Endodermal cell (in vitro differentiated cells): ENCODE data around the gene LMOD2. TPM values are rescaled to one million over a fixed set of nuclear protein-coding genes. Genes with fewer than 3 reads are reported as not detected.

Source experiments
- DNase-seq: peaks from one replicate; pipeline ENCODE4 v3.0.0-alpha.2; 2017
- H3K27ac ChIP-seq: 2 replicates; pipeline ENCODE4 v1.5.1; 2013; ENCODE audit warnings: mild to moderate bottlenecking, low read depth, low read length, moderate library complexity
- H3K27me3 ChIP-seq: 2 replicates; pipeline ENCODE4 v1.6.1; 2013; ENCODE audit warnings: mild to moderate bottlenecking, low read length, moderate library complexity; ENCODE audit not compliant: insufficient read depth, control insufficient read depth, poor library complexity, severe bottlenecking
- H3K36me3 ChIP-seq: 2 replicates; pipeline ENCODE4 v1.7.0; 2013; ENCODE audit warnings: mild to moderate bottlenecking, low read length, moderate library complexity; ENCODE audit not compliant: control insufficient read depth, insufficient read depth
- H3K4me1 ChIP-seq: one replicate; pipeline ENCODE4 v1.7.0; 2013; ENCODE audit warnings: low read length; ENCODE audit not compliant: control insufficient read depth, insufficient read depth
- H3K4me3 ChIP-seq: 2 replicates; pipeline ENCODE4 v1.5.1; 2013; ENCODE audit warnings: mild to moderate bottlenecking, low read length, moderate library complexity
- H3K9ac ChIP-seq: 2 replicates; pipeline ENCODE4 v1.6.1; 2013; ENCODE audit warnings: mild to moderate bottlenecking, low read length, moderate library complexity; ENCODE audit not compliant: poor library complexity, severe bottlenecking; ENCODE audit errors: extremely low read depth
- H3K9me3 ChIP-seq: 2 replicates; pipeline ENCODE4 v1.6.1; 2013; ENCODE audit warnings: mild to moderate bottlenecking, low read length, moderate library complexity; ENCODE audit not compliant: control insufficient read depth
- H3K27ac Mint-ChIP-seq: 2 replicates; pipeline ENCODE4 v1.8.0; 2020; ENCODE audit warnings: mixed read lengths
- H3K27me3 Mint-ChIP-seq: 2 replicates; pipeline ENCODE4 v1.8.0; 2021; ENCODE audit warnings: mild to moderate bottlenecking, mixed read lengths; ENCODE audit not compliant: insufficient read depth
- H3K36me3 Mint-ChIP-seq: 2 replicates; pipeline ENCODE4 v1.8.0; 2020; ENCODE audit warnings: low read depth, mixed read lengths
- H3K4me1 Mint-ChIP-seq: 2 replicates; pipeline ENCODE4 v1.8.0; 2020; ENCODE audit warnings: mixed read lengths
- H3K4me3 Mint-ChIP-seq: 2 replicates; pipeline ENCODE4 v1.8.0; 2020; ENCODE audit warnings: mild to moderate bottlenecking, moderate library complexity, mixed read lengths
- H3K9me3 Mint-ChIP-seq: 2 replicates; pipeline ENCODE4 v1.8.0; 2020; ENCODE audit warnings: mild to moderate bottlenecking, mixed read lengths
- CTCF ChIP-seq: fragments of 200-600 bp; sonication (generic); conservative IDR thresholded peaks from 2 replicates; pipeline ENCODE4 v1.5.0; 2021; ENCODE audit warnings: antibody characterized with exemption, mild to moderate bottlenecking
- WGBS, 2 experiments: methylation state at CpG; one replicate each; pipeline versions ENCODE4 v1.1.5 to v1.1.7; 2013; ENCODE audit warnings: missing lambda C conversion rate in 2 of 2, mixed read lengths in 1 of 2; ENCODE audit not compliant: insufficient coverage in 1 of 2, insufficient read length in 1 of 2; 5-methylcytosine and 5-hydroxymethylcytosine counted together
- total RNA-seq, 2 donors: library from RNA; stranded (reverse); fragmentation: NEBNext Ultra II Directional in 1 of 2; extraction: Animal tissue kit (Norgen Biotek cat#: 25700) in 1 of 2; gene quantifications; 2 replicates in 1 of 2; 3 replicates in 1 of 2; pipeline ENCODE4 v1.2.1, GENCODE V29; 2021

LMOD2 gene
- total RNA-seq, 2 donors from 2014 or later: not detected

- DNase-seq: no peak
- no peak overlapping the region for H3K27ac Mint-ChIP-seq
- Histone ChIP-seq H3K27ac (no peak overlapping the region), H3K9ac (no peak overlapping the region), H3K4me3 (no peak overlapping the region), H3K9me3 (no peaks in the 10 kb centered on the region), H3K27me3 (no peaks in the 10 kb centered on the region), H3K36me3 (peaks cover 20% of the 10 kb centered on the region), H3K4me1 (peaks cover 20% of the 10 kb centered on the region)
- H3K4me1 Mint-ChIP-seq: peaks cover 39% of the 10 kb centered on the region
- H3K4me3 Mint-ChIP-seq: no peak overlapping the region
- no peaks in the 10 kb centered on the region for H3K27me3 Mint-ChIP-seq
- peaks cover 10% of the 10 kb centered on the region for H3K36me3 Mint-ChIP-seq
- no peak for TF ChIP-seq CTCF
- H3K9me3 Mint-ChIP-seq: no peaks in the 10 kb centered on the region
Measured at GRCh38 chr7:123711832-123712293, 56.2 kb downstream of the LMOD2 start.

DNA sequence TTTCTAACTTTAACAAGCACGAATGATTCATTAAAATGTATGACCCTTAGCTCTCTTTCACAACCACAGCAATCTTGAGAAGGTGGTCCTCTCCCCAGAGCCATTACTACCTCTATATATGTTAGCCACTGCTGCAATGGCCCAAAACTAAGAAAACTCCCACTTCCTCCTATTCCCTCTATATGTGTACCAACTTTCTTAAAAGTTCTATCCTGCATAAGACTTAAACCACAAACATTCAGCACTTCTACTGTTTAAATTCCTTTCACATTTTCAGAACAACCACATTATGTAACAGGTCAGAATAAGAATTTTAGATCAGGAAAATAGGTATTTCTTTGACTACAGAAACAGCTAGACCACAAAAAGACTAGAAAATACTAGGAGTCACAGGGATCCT lies 57.0 kb downstream of the LMOD2 start:
- Histone ChIP-seq H3K4me1 (peaks cover 18% of the 10 kb centered on the region), H3K27me3 (no peaks in the 10 kb centered on the region), H3K4me3 (no peak overlapping the region), H3K27ac (no peak overlapping the region), H3K9ac (no peak overlapping the region), H3K9me3 (no peaks in the 10 kb centered on the region), H3K36me3 (peaks cover 12% of the 10 kb centered on the region)
- DNase-seq: no peak
- Mint-ChIP-seq H3K4me1 (peaks cover 38% of the 10 kb centered on the region), H3K9me3 (no peaks in the 10 kb centered on the region), H3K27ac (no peak overlapping the region), H3K27me3 (no peaks in the 10 kb centered on the region), H3K36me3 (peaks cover 6% of the 10 kb centered on the region), H3K4me3 (no peak overlapping the region)
- WGBS, 2 experiments: 92% methylated on average over 1 of the region's 1 CpG; no CpG with 5 or more reads in 1 of the 2 experiments
- TF ChIP-seq CTCF: no peak

Other genes starting within 250 kb of the LMOD2 start
- 1 to 10 TPM in 1 of 2 donors, under 1 TPM in 1; 0.88 to 2.1 TPM for gene IQUB, start 121.3 kb upstream of the LMOD2 start, total RNA-seq
- gene NDUFA5, start 98.0 kb upstream of the LMOD2 start, total RNA-seq: 10 to 100 TPM; 48.6 to 52.3 TPM
- gene ASB15, start 54.0 kb upstream of the LMOD2 start, total RNA-seq: not detected
- 10 to 100 TPM; 35.1 to 36.7 TPM for gene WASL, start 93.1 kb downstream of the LMOD2 start, total RNA-seq
- 1 to 10 TPM in 1 of 2 donors, under 1 TPM in 1; 0.51 to 1.2 TPM for gene HYAL4, start 189.3 kb downstream of the LMOD2 start, total RNA-seq